ENCODE results near the gene SPATA6.

The SPATA6 gene

DNA sequence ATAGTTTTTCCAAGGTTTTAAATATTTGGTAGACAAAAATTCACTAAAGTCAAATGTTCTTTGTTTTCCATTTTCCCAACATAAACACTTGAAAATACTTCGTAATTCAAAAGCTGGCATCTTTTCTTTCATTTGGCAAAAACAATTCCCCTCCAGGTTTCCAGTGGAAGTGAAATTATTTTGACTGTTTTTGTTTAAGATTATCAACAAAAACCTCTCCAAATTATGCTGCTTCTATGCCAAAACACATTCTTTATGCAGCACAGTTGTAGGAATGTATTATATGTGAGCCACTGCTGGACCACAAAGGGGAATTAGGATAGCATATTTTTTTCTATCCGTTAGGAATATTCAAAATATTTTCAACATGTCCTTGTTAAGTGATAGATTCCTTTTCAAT lies 205.4 kb downstream of the SPATA6 start:
- TF ChIP-seq, protein P1, sequence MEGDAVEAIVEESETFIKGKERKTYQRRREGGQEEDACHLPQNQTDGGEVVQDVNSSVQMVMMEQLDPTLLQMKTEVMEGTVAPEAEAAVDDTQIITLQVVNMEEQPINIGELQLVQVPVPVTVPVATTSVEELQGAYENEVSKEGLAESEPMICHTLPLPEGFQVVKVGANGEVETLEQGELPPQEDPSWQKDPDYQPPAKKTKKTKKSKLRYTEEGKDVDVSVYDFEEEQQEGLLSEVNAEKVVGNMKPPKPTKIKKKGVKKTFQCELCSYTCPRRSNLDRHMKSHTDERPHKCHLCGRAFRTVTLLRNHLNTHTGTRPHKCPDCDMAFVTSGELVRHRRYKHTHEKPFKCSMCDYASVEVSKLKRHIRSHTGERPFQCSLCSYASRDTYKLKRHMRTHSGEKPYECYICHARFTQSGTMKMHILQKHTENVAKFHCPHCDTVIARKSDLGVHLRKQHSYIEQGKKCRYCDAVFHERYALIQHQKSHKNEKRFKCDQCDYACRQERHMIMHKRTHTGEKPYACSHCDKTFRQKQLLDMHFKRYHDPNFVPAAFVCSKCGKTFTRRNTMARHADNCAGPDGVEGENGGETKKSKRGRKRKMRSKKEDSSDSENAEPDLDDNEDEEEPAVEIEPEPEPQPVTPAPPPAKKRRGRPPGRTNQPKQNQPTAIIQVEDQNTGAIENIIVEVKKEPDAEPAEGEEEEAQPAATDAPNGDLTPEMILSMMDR (conservative IDR thresholded peaks at IDR 0.05; ENCODE audit: low read depth, low read length): no peak
- H3K4me3 ChIP-seq (ENCODE audit: low read depth, low read length): no peak overlapping the region
- no peak for DNase-seq (ENCODE audit: low read depth)

GRCh38 chr1:48263041-48263440 lies 209.0 kb downstream of the SPATA6 start:
- TF ChIP-seq, protein P1 (conservative IDR thresholded peaks at IDR 0.05; ENCODE audit: low read depth, low read length): no peak
- no peak for DNase-seq (ENCODE audit: low read depth)
- no peak overlapping the region for H3K4me3 ChIP-seq (ENCODE audit: low read depth, low read length)

DNA sequence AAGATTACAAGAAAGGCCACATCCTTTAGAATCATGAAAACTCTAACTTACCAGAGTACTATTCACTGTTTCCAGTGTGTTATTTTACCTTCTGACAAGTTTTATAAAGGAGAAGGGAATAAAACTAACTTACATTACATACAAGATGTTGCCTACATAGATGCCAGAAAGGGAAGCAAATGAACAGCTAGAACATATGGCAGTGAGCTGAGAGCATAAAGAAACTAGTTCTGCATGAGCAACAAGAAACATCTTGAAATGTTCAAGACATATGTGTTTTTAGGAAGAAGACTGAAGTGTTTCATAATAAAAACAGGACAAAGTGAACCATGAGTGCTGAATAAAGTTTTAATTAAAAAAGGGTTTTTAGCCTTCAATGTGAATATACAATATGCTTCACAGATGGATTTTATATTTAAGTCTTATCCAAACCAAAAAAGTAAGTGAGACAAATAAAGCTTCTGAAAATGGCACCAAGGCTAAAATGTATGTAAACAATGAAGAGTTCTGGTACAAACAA lies 210.1 kb downstream of the SPATA6 start:
- TF ChIP-seq, protein P1 (conservative IDR thresholded peaks at IDR 0.05; ENCODE audit: low read depth, low read length): no peak
- H3K4me3 ChIP-seq (ENCODE audit: low read depth, low read length): no peak overlapping the region
- DNase-seq (ENCODE audit: low read depth): no peak

GRCh38 chr1:48258106-48258505 lies 213.9 kb downstream of the SPATA6 start:
- no peak for DNase-seq (ENCODE audit: low read depth)
- TF ChIP-seq, protein P1 (conservative IDR thresholded peaks at IDR 0.05; ENCODE audit: low read depth, low read length): no peak
- H3K4me3 ChIP-seq (ENCODE audit: low read depth, low read length): no peak overlapping the region

DNA sequence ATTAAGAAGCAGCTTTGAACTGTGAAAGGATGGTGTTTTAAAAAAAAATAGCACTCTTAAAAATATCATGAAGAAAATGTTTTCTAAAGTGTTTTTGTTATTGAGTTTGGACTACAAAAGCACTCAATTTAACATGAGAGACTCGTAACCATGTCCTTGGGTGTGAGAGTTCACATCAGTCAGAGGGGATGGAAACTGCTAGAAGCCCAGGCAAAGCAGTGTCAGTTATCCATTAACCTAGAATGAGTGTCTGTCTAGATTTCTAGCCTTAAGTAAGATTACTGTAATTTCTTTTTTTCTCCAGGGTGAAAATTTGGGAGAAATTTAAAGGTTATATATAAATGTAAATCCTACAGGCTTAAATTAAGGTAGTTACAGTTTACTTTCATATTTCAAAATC lies 217.8 kb downstream of the SPATA6 start:
- no peak for DNase-seq (ENCODE audit: low read depth)
- TF ChIP-seq, protein P1 (conservative IDR thresholded peaks at IDR 0.05; ENCODE audit: low read depth, low read length): no peak
- H3K4me3 ChIP-seq (ENCODE audit: low read depth, low read length): no peak overlapping the region

- H3K4me3 ChIP-seq (ENCODE audit: low read depth, low read length): no peak overlapping the region
- TF ChIP-seq, protein P1 (conservative IDR thresholded peaks at IDR 0.05; ENCODE audit: low read depth, low read length): no peak
- no peak for DNase-seq (ENCODE audit: low read depth)
These were observed 220.2 kb downstream of the SPATA6 start for GRCh38 chr1:48251821-48252220.

GRCh38 chr1:48251323-48251722 lies 220.7 kb downstream of the SPATA6 start:
- H3K4me3 ChIP-seq (ENCODE audit: low read depth, low read length): no peak overlapping the region
- no peak for DNase-seq (ENCODE audit: low read depth)
- TF ChIP-seq, protein P1 (conservative IDR thresholded peaks at IDR 0.05; ENCODE audit: low read depth, low read length): no peak

Measured in choroid plexus epithelial cell (primary cell).